HCT116 (cell line): ENCODE results near the gene OR7C1. TPM values are rescaled to one million over a fixed set of nuclear protein-coding genes. Genes with fewer than 3 reads are reported as not detected.

Experiments used
- ATAC-seq: fragments of 200-7000 bp; cut with Tn5 transposase; 2 replicates; pipeline ENCODE4 v1.9.1; 2020; ENCODE audit warnings: mild to moderate bottlenecking, moderate library complexity
- BruUV-seq: library from RNA; stranded (reverse); fragments of 400-500 nt; replicated peaks from 2 replicates; lab custom pipeline; 2021; lab: Mats Ljungman, UMichigan
- CTCF ChIA-PET: fragments of 300-600 bp; sonication (Branson Sonifier 250); formaldehyde crosslinking; loops from one replicate; lab custom pipeline; 2021; ENCODE audit warnings: antibody characterized with exemption; lab: Charles Lee
- POLR2A ChIA-PET: fragments of 300-600, 350-600 bp; sonication (Branson Sonifier 250); formaldehyde crosslinking; loops from one replicate; lab custom pipeline; 2021; ENCODE audit warnings: antibody characterized with exemption; lab: Charles Lee
- RAD21 ChIA-PET, 2 experiments: fragments of 300-600 bp; sonication (Branson Sonifier 250); formaldehyde crosslinking; loops; one replicate each; lab custom pipeline; 2023; ENCODE audit warnings: low total read pairs in 2 of 2; ENCODE audit not compliant: uncharacterized antibody in 2 of 2, unreplicated experiment in 2 of 2, low non-redundant PET in 1 of 2; lab: Charles Lee
- DNase-seq: peaks from one replicate; pipeline ENCODE4 v3.0.0-alpha.2; 2010; ENCODE audit warnings: low read depth, low spot score
- H2AFZ ChIP-seq: fragments of 200-600 bp; shearing (Covaris generic), sonication (generic); 2 replicates; pipeline ENCODE4 v1.6.1; 2017; ENCODE audit warnings: low read depth, mixed run types, mixed read lengths, antibody characterized with exemption, low read length; ENCODE audit not compliant: poor library complexity, severe bottlenecking
- H3K27ac ChIP-seq: 2 replicates; pipeline ENCODE4 v1.5.1; 2012; ENCODE audit warnings: low read depth, low read length
- H3K27me3 ChIP-seq: fragments of 200-600 bp; sonication (generic); 2 replicates; pipeline ENCODE4 v1.6.1; 2016; ENCODE audit warnings: mixed run types, low read length, mixed read lengths; ENCODE audit not compliant: insufficient read depth
- H3K36me3 ChIP-seq, 2 experiments: fragments of 200-500 bp in 1 of 2; fragments of 200-600 bp in 1 of 2; sonication (Bioruptor generic) in 1 of 2; sonication (generic) in 1 of 2; 2 replicates each; pipeline versions ENCODE4 v1.5.1 to v1.6.1; 2014 to 2016; ENCODE audit warnings: low read length in 2 of 2, inconsistent platforms in 1 of 2, mixed read lengths in 1 of 2, mixed run types in 1 of 2; ENCODE audit not compliant: insufficient read depth in 2 of 2, control insufficient read depth in 1 of 2
- H3K4me1 ChIP-seq, 2 experiments: fragments of 200-600 bp in 1 of 2; sonication (generic) in 1 of 2; 2 replicates each; pipeline versions ENCODE4 v1.5.1 to v1.6.1; 2012 to 2017; ENCODE audit warnings: low read length in 2 of 2, inconsistent platforms in 1 of 2, mild to moderate bottlenecking in 1 of 2, mixed read lengths in 1 of 2, mixed run types in 1 of 2, moderate library complexity in 1 of 2; ENCODE audit not compliant: insufficient read depth in 2 of 2, control insufficient read depth in 1 of 2
- H3K4me2 ChIP-seq: fragments of 200-600 bp; sonication (generic); 2 replicates; pipeline ENCODE4 v1.6.1; 2017; ENCODE audit warnings: mixed run types, low read length, mixed read lengths
- H3K4me3 ChIP-seq, 2 experiments: fragments of 200-600 bp in 1 of 2; sonication (generic) in 1 of 2; replicated peaks in 1 of 2; 2 replicates each; pipeline ENCODE4 v1.5.1; 2011 to 2016; ENCODE audit warnings: low read length in 2 of 2, control low read depth in 1 of 2, low read depth in 1 of 2, mild to moderate bottlenecking in 1 of 2, mixed read lengths in 1 of 2, mixed run types in 1 of 2
- H3K79me2 ChIP-seq: fragments of 200-600 bp; sonication (generic); 2 replicates; pipeline ENCODE4 v1.6.1; 2017; ENCODE audit warnings: mild to moderate bottlenecking, mixed run types, low read length, moderate library complexity, mixed read lengths; ENCODE audit not compliant: insufficient read depth
- H3K9ac ChIP-seq: fragments of 200-600 bp; sonication (generic); 2 replicates; pipeline ENCODE4 v1.6.1; 2016; ENCODE audit warnings: low read length, mixed read lengths
- H3K9me2 ChIP-seq: fragments of 200-600 bp; sonication (generic), shearing (Covaris generic); 2 replicates; pipeline ENCODE4 v1.6.1; 2017; ENCODE audit warnings: mixed run types, mild to moderate bottlenecking, moderate library complexity; ENCODE audit not compliant: insufficient read depth
- H3K9me3 ChIP-seq, 2 experiments: fragments of 200-500 bp in 1 of 2; fragments of 200-600 bp in 1 of 2; sonication (Bioruptor generic) in 1 of 2; sonication (generic) in 1 of 2; 2 replicates each; pipeline ENCODE4 v1.6.1; 2014 to 2017; ENCODE audit warnings: low read length in 2 of 2, mixed read lengths in 2 of 2, inconsistent platforms in 1 of 2, low read depth in 1 of 2, mild to moderate bottlenecking in 1 of 2, mixed run types in 1 of 2, moderate library complexity in 1 of 2; ENCODE audit not compliant: control insufficient read depth in 1 of 2, insufficient read depth in 1 of 2
- H4K20me1 ChIP-seq: fragments of 200-600 bp; sonication (generic), shearing (Covaris generic); 2 replicates; pipeline ENCODE4 v1.6.1; 2017; ENCODE audit warnings: mixed run types, mild to moderate bottlenecking, moderate library complexity; ENCODE audit not compliant: insufficient read depth
- CBX3 ChIP-seq: IDR thresholded peaks from 2 replicates; pipeline ENCODE4 v1.6.1; 2012; ENCODE audit warnings: low read depth
- CEBPB ChIP-seq: IDR thresholded peaks from 2 replicates; pipeline ENCODE4 v1.6.1; 2012; ENCODE audit warnings: low read depth
- EGR1 ChIP-seq: IDR thresholded peaks from 2 replicates; pipeline ENCODE4 v1.6.1; 2012; ENCODE audit warnings: low read depth
- ELF1 ChIP-seq: IDR thresholded peaks from 2 replicates; pipeline ENCODE4 v1.6.1; 2012; ENCODE audit warnings: low read depth, borderline replicate concordance
- EZH2 ChIP-seq: fragments of 200-600 bp; sonication (generic); IDR thresholded peaks from 2 replicates; pipeline ENCODE4 v1.6.1; 2017; ENCODE audit warnings: antibody characterized with exemption, mixed run types
- EZH2phosphoT487 ChIP-seq: fragments of 200-600 bp; IDR thresholded peaks from 2 replicates; pipeline ENCODE4 v1.6.1; 2018; ENCODE audit warnings: antibody characterized with exemption, borderline replicate concordance
- FOSL1 ChIP-seq: IDR thresholded peaks from 2 replicates; pipeline ENCODE4 v1.6.1; 2012; ENCODE audit warnings: low read depth
- JUND ChIP-seq: IDR thresholded peaks from 2 replicates; pipeline ENCODE4 v1.6.1; 2012
- POLR2A ChIP-seq: IDR thresholded peaks from 2 replicates; pipeline ENCODE4 v1.7.0; 2011; ENCODE audit warnings: borderline replicate concordance; ENCODE audit not compliant: insufficient read depth, insufficient read length; ENCODE audit errors: extremely low read depth
- RAD21 ChIP-seq: IDR thresholded peaks from 2 replicates; pipeline ENCODE4 v1.6.1; 2012; ENCODE audit warnings: low read depth, mild to moderate bottlenecking
- SIN3A ChIP-seq: IDR thresholded peaks from 2 replicates; pipeline ENCODE4 v1.6.1; 2012; ENCODE audit warnings: low read depth
- SP1 ChIP-seq: IDR thresholded peaks from 2 replicates; pipeline ENCODE4 v1.6.1; 2012; ENCODE audit warnings: low read depth
- SRF ChIP-seq: IDR thresholded peaks from 2 replicates; pipeline ENCODE4 v1.6.1; 2012; ENCODE audit warnings: low read depth
- YY1 ChIP-seq: IDR thresholded peaks from 2 replicates; pipeline ENCODE4 v1.6.1; 2011; ENCODE audit warnings: low read length, low read depth, moderate library complexity, mild to moderate bottlenecking; ENCODE audit not compliant: insufficient replicate concordance; ENCODE audit errors: extremely low read depth
- ZFX ChIP-seq: fragments of 450-650 bp; IDR thresholded peaks from 2 replicates; pipeline ENCODE4 v1.6.1; 2017
- intact Hi-C: fragments of 100-400 bp; cut with micrococcal nuclease; formaldehyde crosslinking; loops from 2 replicates; pipeline ENCODE4 v1.10.0; 2022
- total RNA-seq: library from RNA; stranded (reverse); gene quantifications from one replicate; pipeline ENCODE4 v1.2.1, GENCODE V29; 2021; ENCODE audit not compliant: unreplicated experiment
- TF ChIP-seq, protein P1 (sequence below), 3 experiments: fragments of 200-600 bp in 1 of 3; sonication (generic) in 1 of 3; IDR thresholded peaks in 2 of 3; conservative IDR thresholded peaks in 1 of 3; 2 replicates each; pipeline ENCODE4 v1.5.1; 2012 to 2017; ENCODE audit warnings: low read depth in 2 of 3, low read length in 2 of 3, antibody characterized with exemption in 1 of 3, borderline replicate concordance in 1 of 3, control low read depth in 1 of 3, mild to moderate bottlenecking in 1 of 3, mixed read lengths in 1 of 3, mixed run types in 1 of 3, moderate library complexity in 1 of 3; ENCODE audit not compliant: insufficient read depth in 1 of 3
- TF ChIP-seq, protein P2 (sequence below): IDR thresholded peaks from 2 replicates; pipeline ENCODE4 v1.6.1; 2012
- TF ChIP-seq, protein P3 (sequence below): IDR thresholded peaks from 2 replicates; pipeline ENCODE4 v1.6.1; 2012
- TF ChIP-seq, protein P4 (sequence below): IDR thresholded peaks from 2 replicates; pipeline ENCODE4 v1.6.1; 2011; ENCODE audit warnings: mild to moderate bottlenecking, low read length, moderate library complexity; ENCODE audit not compliant: insufficient replicate concordance; ENCODE audit errors: extremely low read depth

The OR7C1 gene
- total RNA-seq, 1 experiment from 2014 or later, result not detected

DNA sequence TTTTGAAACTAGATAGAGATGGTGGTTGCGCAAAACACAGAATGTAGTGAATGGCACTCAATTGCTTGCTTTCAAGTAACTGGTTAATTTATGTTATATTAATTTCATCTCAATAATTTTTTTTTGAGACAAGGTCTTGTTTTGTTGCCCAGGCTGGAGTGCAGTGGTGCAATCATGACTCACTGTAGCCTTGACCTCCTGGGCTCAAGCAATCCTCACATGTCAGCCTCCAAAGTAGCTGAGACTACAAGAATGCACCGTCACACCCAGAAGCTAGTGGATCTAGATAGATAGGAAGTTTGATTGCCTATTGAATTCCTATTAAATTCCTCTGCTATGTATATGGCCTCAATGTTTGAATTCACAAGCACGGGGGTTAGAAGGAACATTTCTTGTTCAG lies 30.2 kb downstream of the OR7C1 start:
- Histone ChIP-seq H4K20me1 (no peaks in the 10 kb centered on the region), H3K4me3 (no peak overlapping the region), H3K4me2 (no peak overlapping the region), H3K79me2 (no peaks in the 10 kb centered on the region), H3K9ac (no peak overlapping the region), H3K9me2 (no peaks in the 10 kb centered on the region), H3K36me3 (no peaks in the 10 kb centered on the region), H3K27me3 (no peaks in the 10 kb centered on the region), H3K27ac (no peak overlapping the region), H3K4me1 (no peaks in the 10 kb centered on the region), H3K9me3 (no peaks in the 10 kb centered on the region), H2AFZ (no peak overlapping the region)
- TF ChIP-seq RAD21, result no peak
- no peak for TF ChIP-seq POLR2A
- ATAC-seq, result no peak
- BruUV-seq, result no TSS peak
- intact Hi-C loops, result no loop called here
- ChIA-PET RAD21 (no interaction called here), CTCF (interaction anchor here (2.2 kb wide), 1 partner anchor 19 kb away, joined by 5 read pairs; no protein-coding TSS in a partner anchor), POLR2A (no interaction called here)
- DNase-seq, result no peak

DNA sequence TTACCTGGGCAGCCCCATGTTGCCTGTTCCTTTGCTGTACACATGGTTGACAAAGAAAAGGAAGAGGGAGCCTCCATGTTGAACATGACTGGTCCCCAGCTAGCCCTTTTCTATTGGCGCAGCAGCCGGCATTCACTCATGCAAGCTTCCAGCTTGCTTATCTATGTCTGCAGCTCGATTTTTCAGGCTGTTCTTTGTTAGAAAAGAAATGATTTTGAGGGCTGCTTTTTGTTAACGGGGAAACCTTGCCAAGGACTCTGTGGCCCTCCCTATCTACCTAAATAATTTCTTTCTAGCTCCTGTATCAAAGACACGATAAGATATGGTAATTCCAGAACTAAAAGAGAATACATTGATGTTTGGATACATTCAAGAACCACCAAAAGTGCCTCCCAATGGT lies 36.2 kb downstream of the OR7C1 start:
- H2AFZ ChIP-seq, result no peak overlapping the region

More for the DNA sequence above, 36.2 kb downstream of the OR7C1 start:
- no peak overlapping the region for H3K9ac ChIP-seq
- DNase-seq (no peak), ATAC-seq (no peak)
- intact Hi-C loops, result no loop called here
- no peaks in the 10 kb centered on the region for H3K79me2 ChIP-seq
- no peaks in the 10 kb centered on the region for H3K27me3 ChIP-seq
- BruUV-seq, result no TSS peak
- ChIA-PET RAD21 (no interaction called here), POLR2A (no interaction called here), CTCF (no interaction called here)
- H3K4me3 ChIP-seq, result no peak overlapping the region
- no peaks in the 10 kb centered on the region for H3K9me2 ChIP-seq
- no peaks in the 10 kb centered on the region for H4K20me1 ChIP-seq
- H3K9me3 ChIP-seq, result no peaks in the 10 kb centered on the region
- no peak for TF ChIP-seq EZH2phosphoT487
- no peak for TF ChIP-seq SP1
- TF ChIP-seq CBX3, result no peak
- TF ChIP-seq, protein P1, sequence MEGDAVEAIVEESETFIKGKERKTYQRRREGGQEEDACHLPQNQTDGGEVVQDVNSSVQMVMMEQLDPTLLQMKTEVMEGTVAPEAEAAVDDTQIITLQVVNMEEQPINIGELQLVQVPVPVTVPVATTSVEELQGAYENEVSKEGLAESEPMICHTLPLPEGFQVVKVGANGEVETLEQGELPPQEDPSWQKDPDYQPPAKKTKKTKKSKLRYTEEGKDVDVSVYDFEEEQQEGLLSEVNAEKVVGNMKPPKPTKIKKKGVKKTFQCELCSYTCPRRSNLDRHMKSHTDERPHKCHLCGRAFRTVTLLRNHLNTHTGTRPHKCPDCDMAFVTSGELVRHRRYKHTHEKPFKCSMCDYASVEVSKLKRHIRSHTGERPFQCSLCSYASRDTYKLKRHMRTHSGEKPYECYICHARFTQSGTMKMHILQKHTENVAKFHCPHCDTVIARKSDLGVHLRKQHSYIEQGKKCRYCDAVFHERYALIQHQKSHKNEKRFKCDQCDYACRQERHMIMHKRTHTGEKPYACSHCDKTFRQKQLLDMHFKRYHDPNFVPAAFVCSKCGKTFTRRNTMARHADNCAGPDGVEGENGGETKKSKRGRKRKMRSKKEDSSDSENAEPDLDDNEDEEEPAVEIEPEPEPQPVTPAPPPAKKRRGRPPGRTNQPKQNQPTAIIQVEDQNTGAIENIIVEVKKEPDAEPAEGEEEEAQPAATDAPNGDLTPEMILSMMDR (IDR thresholded peaks at IDR 0.05 in 2 of 3, conservative IDR thresholded peaks at IDR 0.05 in 1 of 3; ENCODE audit: borderline replicate concordance in 1 of 3, insufficient read depth in 1 of 3, low read depth in 2 of 3, low read length in 2 of 3), result no peak
- TF ChIP-seq, protein P2, sequence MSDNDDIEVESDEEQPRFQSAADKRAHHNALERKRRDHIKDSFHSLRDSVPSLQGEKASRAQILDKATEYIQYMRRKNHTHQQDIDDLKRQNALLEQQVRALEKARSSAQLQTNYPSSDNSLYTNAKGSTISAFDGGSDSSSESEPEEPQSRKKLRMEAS, result no peak
- no peak for TF ChIP-seq ELF1
- no peak for TF ChIP-seq CEBPB
- no peak for TF ChIP-seq SRF
- no peak for TF ChIP-seq EGR1
- no peak for TF ChIP-seq ZFX
- TF ChIP-seq FOSL1, result no peak
- no peak for TF ChIP-seq EZH2
- TF ChIP-seq SIN3A, result no peak
- no peak for TF ChIP-seq JUND
- TF ChIP-seq RAD21, result no peak
- TF ChIP-seq YY1, result no peak
- TF ChIP-seq, protein P3, sequence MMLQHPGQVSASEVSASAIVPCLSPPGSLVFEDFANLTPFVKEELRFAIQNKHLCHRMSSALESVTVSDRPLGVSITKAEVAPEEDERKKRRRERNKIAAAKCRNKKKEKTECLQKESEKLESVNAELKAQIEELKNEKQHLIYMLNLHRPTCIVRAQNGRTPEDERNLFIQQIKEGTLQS, result no peak
- TF ChIP-seq, protein P4, sequence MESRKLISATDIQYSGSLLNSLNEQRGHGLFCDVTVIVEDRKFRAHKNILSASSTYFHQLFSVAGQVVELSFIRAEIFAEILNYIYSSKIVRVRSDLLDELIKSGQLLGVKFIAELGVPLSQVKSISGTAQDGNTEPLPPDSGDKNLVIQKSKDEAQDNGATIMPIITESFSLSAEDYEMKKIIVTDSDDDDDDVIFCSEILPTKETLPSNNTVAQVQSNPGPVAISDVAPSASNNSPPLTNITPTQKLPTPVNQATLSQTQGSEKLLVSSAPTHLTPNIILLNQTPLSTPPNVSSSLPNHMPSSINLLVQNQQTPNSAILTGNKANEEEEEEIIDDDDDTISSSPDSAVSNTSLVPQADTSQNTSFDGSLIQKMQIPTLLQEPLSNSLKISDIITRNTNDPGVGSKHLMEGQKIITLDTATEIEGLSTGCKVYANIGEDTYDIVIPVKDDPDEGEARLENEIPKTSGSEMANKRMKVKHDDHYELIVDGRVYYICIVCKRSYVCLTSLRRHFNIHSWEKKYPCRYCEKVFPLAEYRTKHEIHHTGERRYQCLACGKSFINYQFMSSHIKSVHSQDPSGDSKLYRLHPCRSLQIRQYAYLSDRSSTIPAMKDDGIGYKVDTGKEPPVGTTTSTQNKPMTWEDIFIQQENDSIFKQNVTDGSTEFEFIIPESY, result no peak
- H3K4me1 ChIP-seq, result peaks cover 0 to 5% of the 10 kb centered on the region in 2 experiments; a peak in 2 of 4 replicates
- no peaks in the 10 kb centered on the region for H3K36me3 ChIP-seq
- no peak overlapping the region for H3K4me2 ChIP-seq
- H3K27ac ChIP-seq, result no peak overlapping the region
